Endothelial cell (in vitro differentiated cells): Measurements from ENCODE around the gene CAPN12. TPM values are rescaled to one million over a fixed set of nuclear protein-coding genes. Genes with fewer than 3 reads are reported as not detected.
A peak's percentile ranks its signal among the peaks of the same experiment; 100 is the strongest.

Source experiments
- DNase-seq: peaks from one replicate; pipeline ENCODE4 v3.0.0; 2021; ENCODE audit warnings: low spot score
- H3K27ac Mint-ChIP-seq: one replicate; pipeline ENCODE4 v1.8.0; 2021; ENCODE audit warnings: mixed read lengths, inconsistent platforms; ENCODE audit not compliant: unreplicated experiment
- H3K27me3 Mint-ChIP-seq: one replicate; pipeline ENCODE4 v1.8.0; 2021; ENCODE audit warnings: mild to moderate bottlenecking, moderate library complexity, mixed read lengths, inconsistent platforms; ENCODE audit not compliant: unreplicated experiment
- H3K36me3 Mint-ChIP-seq: one replicate; pipeline ENCODE4 v1.8.0; 2021; ENCODE audit warnings: mild to moderate bottlenecking, low read depth, mixed read lengths, inconsistent platforms; ENCODE audit not compliant: unreplicated experiment
- H3K4me1 Mint-ChIP-seq: one replicate; pipeline ENCODE4 v1.8.0; 2021; ENCODE audit warnings: mild to moderate bottlenecking, mixed read lengths, inconsistent platforms; ENCODE audit not compliant: unreplicated experiment
- H3K4me3 Mint-ChIP-seq: one replicate; pipeline ENCODE4 v1.8.0; 2021; ENCODE audit warnings: mild to moderate bottlenecking, mixed read lengths, inconsistent platforms; ENCODE audit not compliant: unreplicated experiment
- H3K9me3 Mint-ChIP-seq: one replicate; pipeline ENCODE4 v1.8.0; 2021; ENCODE audit warnings: mixed read lengths, inconsistent platforms; ENCODE audit not compliant: unreplicated experiment
- CTCF ChIP-seq: fragments of 200-600 bp; sonication (generic); IDR thresholded peaks from one replicate; pipeline ENCODE4 v1.5.0; 2021; ENCODE audit warnings: antibody characterized with exemption; ENCODE audit not compliant: unreplicated experiment
- total RNA-seq: library from RNA; stranded (reverse); fragmentation: NEBNext Ultra II Directional; extraction: Animal tissue kit (Norgen Biotek cat#: 25700); gene quantifications from one replicate; pipeline ENCODE4 v1.2.1, GENCODE V29; 2021; ENCODE audit not compliant: unreplicated experiment

The CAPN12 gene
- total RNA-seq, 1 donor from 2014 or later: 2.9 TPM

DNA sequence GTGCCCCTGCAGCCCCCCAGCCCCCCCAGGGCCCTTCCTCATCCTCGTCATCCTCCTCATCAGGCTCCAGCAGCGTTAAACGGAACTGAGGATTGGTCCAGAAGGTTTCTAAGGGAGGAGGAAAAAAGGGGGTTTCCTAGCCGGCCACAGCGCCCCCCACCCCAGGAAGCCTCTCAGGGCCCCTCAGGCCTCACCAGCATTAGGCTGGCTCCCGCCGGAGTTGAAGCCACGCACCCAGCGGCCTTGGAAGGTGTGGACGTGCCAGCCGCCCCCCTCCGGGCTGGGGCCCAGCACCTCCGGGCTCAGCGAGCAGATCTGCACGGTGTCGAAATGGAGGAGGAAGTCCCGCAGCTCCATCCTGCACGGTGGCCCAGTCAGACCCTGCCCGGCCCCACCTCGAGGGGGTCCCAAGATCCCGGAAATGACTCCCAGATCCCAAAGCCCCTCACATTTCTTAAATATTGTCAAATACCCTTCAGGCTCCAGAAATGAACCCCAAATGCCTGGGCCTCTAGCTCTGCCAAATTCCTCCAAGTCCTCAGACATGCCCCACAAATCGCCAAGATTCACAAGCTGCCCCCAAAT, 6.9 kb downstream of the CAPN12 start:
- Mint-ChIP-seq H3K27ac (peak overlapping the region; percentile 10), H3K9me3 (no peaks in the 10 kb centered on the region), H3K4me3 (peak overlapping the region; percentile 70), H3K36me3 (peaks cover 10% of the 10 kb centered on the region), H3K4me1 (peaks cover 12% of the 10 kb centered on the region), H3K27me3 (peaks cover 20% of the 10 kb centered on the region)
- TF ChIP-seq CTCF: no peak
- DNase-seq: no peak

DNA sequence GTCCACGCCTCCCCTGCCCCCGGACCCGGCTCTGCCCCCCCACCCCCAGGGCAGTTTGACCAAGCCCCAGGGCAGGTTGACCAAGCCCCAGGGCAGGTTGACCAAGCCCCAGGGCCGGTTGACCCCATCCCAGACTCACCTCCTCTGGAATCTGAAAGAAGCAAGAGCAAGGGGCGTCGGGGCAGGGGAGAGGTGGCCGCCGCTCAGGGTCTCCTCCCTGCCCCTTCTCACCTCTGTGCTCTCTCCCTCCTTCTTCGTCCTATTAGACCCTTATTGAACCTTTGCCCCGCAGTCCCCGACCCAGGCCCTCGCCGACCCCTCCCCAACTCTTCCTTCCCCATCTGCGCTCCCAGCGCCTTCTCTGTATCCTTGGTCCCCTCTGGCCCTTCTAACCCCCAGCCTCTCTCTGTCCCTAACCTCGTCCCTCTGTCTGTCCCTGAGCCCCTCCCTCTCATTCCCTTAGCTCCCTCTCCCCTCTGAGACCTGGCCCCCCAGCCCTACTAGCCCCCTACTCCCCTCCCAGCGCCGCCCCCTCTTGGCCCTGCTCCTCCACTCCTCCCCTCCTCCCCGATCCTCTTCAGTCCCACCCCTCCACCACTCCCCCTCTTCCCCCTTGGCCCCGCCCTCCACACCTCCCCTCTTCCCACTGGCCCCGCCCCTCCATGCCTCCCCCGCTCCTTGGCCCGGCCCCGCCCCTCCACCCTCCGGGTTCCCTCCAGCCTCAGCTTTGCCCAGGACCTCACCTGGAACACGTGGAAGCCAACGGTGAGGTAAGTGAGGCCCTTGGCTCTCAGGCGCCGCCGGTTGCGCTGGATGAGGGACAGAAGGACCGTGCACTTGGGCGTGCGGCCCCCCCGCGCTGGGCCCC, 7.6 kb downstream of the CAPN12 start:
- no peak overlapping the region for H3K4me3 Mint-ChIP-seq
- no peak for TF ChIP-seq CTCF
- no peak overlapping the region for H3K27ac Mint-ChIP-seq
- H3K36me3 Mint-ChIP-seq: peaks cover 18% of the 10 kb centered on the region
- DNase-seq: no peak
- no peaks in the 10 kb centered on the region for H3K9me3 Mint-ChIP-seq
- peaks cover 12% of the 10 kb centered on the region for H3K4me1 Mint-ChIP-seq
- peaks cover 24% of the 10 kb centered on the region for H3K27me3 Mint-ChIP-seq

DNA sequence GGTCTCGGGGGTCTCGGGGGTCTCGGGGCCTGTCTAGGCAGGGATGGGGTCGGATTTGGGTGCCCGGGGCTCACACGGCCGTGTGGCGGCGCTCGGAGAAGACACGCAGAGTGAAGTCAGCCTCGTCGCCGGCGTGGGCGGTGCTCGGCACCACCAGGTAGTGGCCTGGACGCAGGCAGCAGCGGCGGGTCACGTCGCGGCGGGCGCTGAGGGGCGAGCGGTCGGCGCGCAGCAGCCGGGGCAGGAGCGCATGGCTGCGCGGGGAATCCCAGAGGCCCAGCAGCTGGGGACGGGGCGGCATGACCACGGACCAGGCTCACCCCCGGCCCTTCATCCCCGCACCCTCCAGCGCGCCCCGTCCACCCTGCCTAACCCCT, 8.2 kb downstream of the CAPN12 start:
- Mint-ChIP-seq H3K36me3 (peaks cover 21% of the 10 kb centered on the region), H3K27me3 (peaks cover 26% of the 10 kb centered on the region), H3K27ac (no peak overlapping the region), H3K4me1 (peaks cover 12% of the 10 kb centered on the region), H3K9me3 (no peaks in the 10 kb centered on the region), H3K4me3 (no peak overlapping the region)
- peak; percentile 47 for DNase-seq
- TF ChIP-seq CTCF: no peak

DNA sequence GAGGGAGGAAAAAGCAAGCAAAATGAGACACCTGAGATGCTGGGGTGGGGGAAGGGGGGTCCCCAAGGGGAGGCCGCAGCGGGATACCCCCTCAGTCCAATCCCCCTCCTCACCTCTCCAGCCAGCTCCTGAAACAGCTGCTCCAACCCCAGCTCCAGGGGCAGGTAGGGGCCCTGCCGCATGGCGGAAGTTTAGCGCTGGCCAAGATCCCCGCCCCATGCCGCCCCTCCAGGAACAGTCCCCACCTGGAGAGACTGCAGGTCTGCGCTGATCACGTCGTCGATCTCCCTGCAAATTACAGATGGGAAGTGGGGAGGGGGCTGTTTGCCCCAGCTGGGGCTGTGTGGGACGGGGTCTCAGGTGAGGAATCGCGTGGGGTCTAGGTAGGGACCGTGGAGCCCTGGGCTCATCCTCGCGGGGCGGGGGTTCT, 9.0 kb downstream of the CAPN12 start:
- H3K27me3 Mint-ChIP-seq: peaks cover 29% of the 10 kb centered on the region
- peaks cover 12% of the 10 kb centered on the region for H3K4me1 Mint-ChIP-seq
- no peaks in the 10 kb centered on the region for H3K9me3 Mint-ChIP-seq
- H3K4me3 Mint-ChIP-seq: peak overlapping the region; percentile 59
- H3K36me3 Mint-ChIP-seq: peaks cover 25% of the 10 kb centered on the region
- no peak overlapping the region for H3K27ac Mint-ChIP-seq
- DNase-seq: no peak
- TF ChIP-seq CTCF: no peak
